CD8-positive, alpha-beta memory T cell (primary cell): ENCODE results near the gene TIMM44. TPM values are rescaled to one million over a fixed set of nuclear protein-coding genes. Genes with fewer than 3 reads are reported as not detected.
A peak's percentile ranks its signal among the peaks of the same experiment; 100 is the strongest.

Experiments used
- CTCF ChIA-PET: fragments of 350-600 bp; sonication (Branson Sonifier 250); formaldehyde crosslinking; loops from one replicate; lab custom pipeline; 2021; ENCODE audit warnings: antibody characterized with exemption; lab: Charles Lee
- POLR2A ChIA-PET: fragments of 350-600 bp; sonication (Branson Sonifier 250); formaldehyde crosslinking; loops from one replicate; lab custom pipeline; 2021; ENCODE audit warnings: antibody characterized with exemption; lab: Charles Lee
- DNase-seq, 5 donors: peaks; one replicate each; pipeline versions ENCODE4 v3.0.0 to v3.0.0-alpha.2; 2020 to 2022; ENCODE audit warnings: mixed read lengths in 1 of 5
- H3K27ac ChIP-seq: one replicate; pipeline ENCODE4 v1.7.0; 2013; ENCODE audit warnings: low read depth, mild to moderate bottlenecking, low read length, moderate library complexity
- H3K27me3 ChIP-seq: 2 replicates; pipeline ENCODE4 v1.7.0; 2013; ENCODE audit warnings: low read length, mild to moderate bottlenecking; ENCODE audit not compliant: insufficient read depth, poor library complexity, severe bottlenecking
- H3K36me3 ChIP-seq: 2 replicates; pipeline ENCODE4 v1.7.0; 2013; ENCODE audit warnings: mild to moderate bottlenecking, low read length, moderate library complexity; ENCODE audit not compliant: insufficient read depth
- H3K4me1 ChIP-seq: 2 replicates; pipeline ENCODE4 v1.7.0; 2013; ENCODE audit warnings: mild to moderate bottlenecking, low read length, moderate library complexity; ENCODE audit not compliant: insufficient read depth
- H3K4me3 ChIP-seq: 2 replicates; pipeline ENCODE4 v1.7.0; 2013; ENCODE audit warnings: mild to moderate bottlenecking, low read length
- H3K9me3 ChIP-seq: 2 replicates; pipeline ENCODE4 v1.7.0; 2013; ENCODE audit warnings: mild to moderate bottlenecking, low read length
- H3K27ac Mint-ChIP-seq, 8 donors: one replicate each; pipeline ENCODE4 v1.8.0; 2020 to 2021; ENCODE audit warnings: mixed read lengths in 8 of 8, mild to moderate bottlenecking in 6 of 8, inconsistent platforms in 3 of 8, moderate library complexity in 3 of 8
- H3K27me3 Mint-ChIP-seq, 2 donors: one replicate each; pipeline ENCODE4 v1.8.0; 2020 to 2021; ENCODE audit warnings: mixed read lengths in 2 of 2, mild to moderate bottlenecking in 1 of 2, moderate library complexity in 1 of 2
- H3K36me3 Mint-ChIP-seq, 3 donors: one replicate each; pipeline ENCODE4 v1.8.0; 2020 to 2021; ENCODE audit warnings: mixed read lengths in 3 of 3, inconsistent platforms in 1 of 3, mild to moderate bottlenecking in 1 of 3
- H3K4me1 Mint-ChIP-seq, 3 donors: one replicate each; pipeline ENCODE4 v1.8.0; 2020 to 2021; ENCODE audit warnings: mixed read lengths in 3 of 3, inconsistent platforms in 1 of 3, mild to moderate bottlenecking in 1 of 3
- H3K4me3 Mint-ChIP-seq, 7 donors: one replicate each; pipeline ENCODE4 v1.8.0; 2020 to 2021; ENCODE audit warnings: mixed read lengths in 7 of 7, mild to moderate bottlenecking in 6 of 7, moderate library complexity in 4 of 7, inconsistent platforms in 2 of 7
- H3K9me3 Mint-ChIP-seq, 5 donors: one replicate each; pipeline ENCODE4 v1.8.0; 2020 to 2022; ENCODE audit warnings: mixed read lengths in 5 of 5, mild to moderate bottlenecking in 3 of 5, moderate library complexity in 2 of 5, inconsistent platforms in 1 of 5
- polyA plus RNA-seq: library from polyadenylated mRNA; unstranded; fragments of 300-500 nt; fragmentation: Illumina TruSeq; gene quantifications from one replicate; pipeline ENCODE4 v1.2.3, GENCODE V29; 2021
- total RNA-seq, 2 experiments: library from RNA; stranded (reverse); gene quantifications; one replicate each; pipeline ENCODE4 v1.2.3, GENCODE V29; 2021

TIMM44 gene
- total and polyA plus RNA-seq, 3 experiments from 2014 or later, result 16.9 to 107 (median 105) TPM

- peaks cover 0 to 13% (median 0%) of the 10 kb centered on the region in 3 donors for H3K36me3 Mint-ChIP-seq
- Histone ChIP-seq H3K4me3 (no peak overlapping the region), H3K27me3 (no peaks in the 10 kb centered on the region), H3K4me1 (peaks cover 24% of the 10 kb centered on the region), H3K36me3 (no peaks in the 10 kb centered on the region), H3K27ac (no peak overlapping the region), H3K9me3 (no peaks in the 10 kb centered on the region)
- H3K27me3 Mint-ChIP-seq, result peaks cover 2 to 6% of the 10 kb centered on the region in 2 donors
- H3K4me1 Mint-ChIP-seq, result peaks cover 22 to 53% (median 30%) of the 10 kb centered on the region in 3 donors
- H3K9me3 Mint-ChIP-seq, result peaks cover 0 to 2% (median 0%) of the 10 kb centered on the region in 5 donors
- no peak for DNase-seq
- H3K27ac Mint-ChIP-seq, result peak overlapping the region in 1 of 8 donors; percentile 60
- ChIA-PET POLR2A (interaction anchor here (0.6 kb wide), 1 partner anchor 20 kb away, joined by 3 read pairs; no protein-coding TSS in a partner anchor), CTCF (interaction anchor here (1.0 kb wide), 1 partner anchor 19 kb away, joined by 5 read pairs; the partner anchor contains the start of gene TIMM44)
- no peak overlapping the region for H3K4me3 Mint-ChIP-seq
Measured at GRCh38 chr19:7924651-7925170, 18.8 kb downstream of the TIMM44 start.

- peaks cover 26 to 53% (median 29%) of the 10 kb centered on the region in 3 donors for H3K4me1 Mint-ChIP-seq
- no peak overlapping the region for H3K27ac ChIP-seq
- POLR2A ChIA-PET, result interaction anchor here (0.6 to 1.1 kb wide), 2 partner anchors 19 to 20 kb away, joined by 3 read pairs; partner anchors contain the start of gene TIMM44
- H3K27ac Mint-ChIP-seq, result no peak overlapping the region
- peak overlapping the region in 4 of 7 donors; percentile 31 to 61 (median 55) for H3K4me3 Mint-ChIP-seq
- no peak for DNase-seq
- H3K36me3 ChIP-seq, result no peaks in the 10 kb centered on the region
- no peaks in the 10 kb centered on the region for H3K27me3 ChIP-seq
- peaks cover 0 to 13% (median 0%) of the 10 kb centered on the region in 3 donors for H3K36me3 Mint-ChIP-seq
- H3K4me3 ChIP-seq, result no peak overlapping the region
- H3K9me3 ChIP-seq, result no peaks in the 10 kb centered on the region
- peaks cover 0 to 2% (median 0%) of the 10 kb centered on the region in 5 donors for H3K9me3 Mint-ChIP-seq
- CTCF ChIA-PET, result interaction anchor here (1.0 to 1.7 kb wide), 2 partner anchors 20 to 70 kb away, joined by 5 read pairs; partner anchors contain the start of gene TIMM44
- H3K27me3 Mint-ChIP-seq, result peaks cover 5 to 8% of the 10 kb centered on the region in 2 donors
- peaks cover 29% of the 10 kb centered on the region for H3K4me1 ChIP-seq
Measured at GRCh38 chr19:7924241-7924640, 19.2 kb downstream of the TIMM44 start.

- ChIA-PET POLR2A (interaction anchor here (0.6 to 1.1 kb wide), 2 partner anchors 19 to 20 kb away, joined by 3 read pairs; partner anchors contain the start of gene TIMM44), CTCF (interaction anchor here (1.0 to 8.3 kb wide), 3 partner anchors 21 to 69 kb away, joined by 5 to 37 read pairs (median 5); partner anchors contain the start of gene TIMM44)
- Histone ChIP-seq H3K4me1 (peaks cover 29% of the 10 kb centered on the region), H3K9me3 (no peaks in the 10 kb centered on the region), H3K4me3 (no peak overlapping the region), H3K36me3 (no peaks in the 10 kb centered on the region), H3K27ac (no peak overlapping the region), H3K27me3 (peaks cover 5% of the 10 kb centered on the region)
- Mint-ChIP-seq H3K27me3 (peaks cover 6 to 9% of the 10 kb centered on the region in 2 donors), H3K9me3 (peaks cover 0 to 2% (median 0%) of the 10 kb centered on the region in 5 donors), H3K36me3 (peaks cover 0 to 13% (median 0%) of the 10 kb centered on the region in 3 donors), H3K4me1 (peaks cover 22 to 48% (median 22%) of the 10 kb centered on the region in 3 donors), H3K27ac (peak overlapping the region in 3 of 8 donors; percentile 11 to 64 (median 14)), H3K4me3 (peak overlapping the region in 5 of 7 donors; percentile 14 to 44 (median 40))
- DNase-seq, result no peak
Measured at GRCh38 chr19:7923295-7924191, 19.9 kb downstream of the TIMM44 start.

- ChIA-PET POLR2A (no interaction called here), CTCF (interaction anchor here (1.7 to 8.3 kb wide), 2 partner anchors 54 to 69 kb away, joined by 5 to 37 read pairs; no protein-coding TSS in a partner anchor)
Measured at GRCh38 chr19:7922836-7923195, 20.6 kb downstream of the TIMM44 start.

GRCh38 chr19:7921967-7922835, 21.3 kb downstream of the TIMM44 start:
- H3K27ac Mint-ChIP-seq, result peak overlapping the region in 1 of 8 donors; percentile 81
- H3K36me3 ChIP-seq, result no peaks in the 10 kb centered on the region
- H3K4me3 Mint-ChIP-seq, result peak overlapping the region in 5 of 7 donors; percentile 34 to 76 (median 49)
- peak overlapping the region; percentile 81 for H3K4me3 ChIP-seq
- peaks cover 0 to 13% (median 0%) of the 10 kb centered on the region in 3 donors for H3K36me3 Mint-ChIP-seq
- DNase-seq, result no peak
- POLR2A ChIA-PET, result interaction anchor here (3.0 kb wide), 1 partner anchor 21 kb away, joined by 42 read pairs; the partner anchor contains the start of gene TIMM44
- H3K4me1 Mint-ChIP-seq, result peaks cover 21 to 57% (median 25%) of the 10 kb centered on the region in 3 donors
- no peaks in the 10 kb centered on the region for H3K9me3 ChIP-seq
- peaks cover 36% of the 10 kb centered on the region for H3K4me1 ChIP-seq
- no peaks in the 10 kb centered on the region for H3K9me3 Mint-ChIP-seq
- H3K27me3 Mint-ChIP-seq, result peaks cover 14 to 16% of the 10 kb centered on the region in 2 donors
- H3K27me3 ChIP-seq, result peaks cover 8% of the 10 kb centered on the region
- CTCF ChIA-PET, result interaction anchor here (1.1 to 8.3 kb wide), 5 partner anchors 19 to 68 kb away, joined by 3 to 41 read pairs (median 11); partner anchors contain the start of genes MAP2K7 and TIMM44
- no peak overlapping the region for H3K27ac ChIP-seq

More at GRCh38 chr19:7922836-7923195, 20.6 kb downstream of the TIMM44 start:
- Mint-ChIP-seq H3K4me3 (peak overlapping the region in 3 of 7 donors; percentile 14 to 44 (median 36)), H3K36me3 (peaks cover 0 to 13% (median 0%) of the 10 kb centered on the region in 3 donors), H3K27me3 (peaks cover 13 to 16% of the 10 kb centered on the region in 2 donors), H3K27ac (no peak overlapping the region), H3K4me1 (peaks cover 21 to 54% (median 25%) of the 10 kb centered on the region in 3 donors), H3K9me3 (no peaks in the 10 kb centered on the region)
- Histone ChIP-seq H3K9me3 (no peaks in the 10 kb centered on the region), H3K4me3 (no peak overlapping the region), H3K27ac (no peak overlapping the region), H3K4me1 (peaks cover 34% of the 10 kb centered on the region), H3K27me3 (peaks cover 5% of the 10 kb centered on the region), H3K36me3 (no peaks in the 10 kb centered on the region)
- no peak for DNase-seq

GRCh38 chr19:7921302-7921966, 22.0 kb downstream of the TIMM44 start:
- POLR2A ChIA-PET, result interaction anchor here (0.5 to 3.0 kb wide), 6 partner anchors 8 to 292 kb away, joined by 3 to 42 read pairs (median 6); partner anchors contain the start of genes PET100 and TIMM44
- peaks cover 0 to 13% (median 0%) of the 10 kb centered on the region in 3 donors for H3K36me3 Mint-ChIP-seq
- H3K4me1 Mint-ChIP-seq, result peaks cover 25 to 60% (median 28%) of the 10 kb centered on the region in 3 donors

More at GRCh38 chr19:7921302-7921966, 22.0 kb downstream of the TIMM44 start:
- Histone ChIP-seq H3K27ac (peak overlapping the region; percentile 68), H3K9me3 (no peaks in the 10 kb centered on the region), H3K4me1 (peaks cover 39% of the 10 kb centered on the region), H3K4me3 (peak overlapping the region; percentile 81), H3K36me3 (no peaks in the 10 kb centered on the region), H3K27me3 (peaks cover 11% of the 10 kb centered on the region)
- Mint-ChIP-seq H3K4me3 (peak overlapping the region; percentile 84 to 95 (median 86)), H3K27ac (peak overlapping the region; percentile 85 to 97 (median 92)), H3K27me3 (peaks cover 16 to 20% of the 10 kb centered on the region in 2 donors), H3K9me3 (no peaks in the 10 kb centered on the region)
- DNase-seq, result no peak
- CTCF ChIA-PET, result interaction anchor here (1.1 to 8.3 kb wide), 7 partner anchors 18 to 1150 kb away, joined by 3 to 41 read pairs (median 3); partner anchors contain the start of genes MAP2K7 and TIMM44
